Ecto neural progenitor cell (in vitro differentiated cells): ENCODE results near the gene SLC2A9.

Experiments used
- DNase-seq: peaks from one replicate; pipeline ENCODE4 v3.0.0-alpha.2; 2018; ENCODE audit warnings: low spot score

The SLC2A9 gene

GRCh38 chr4:10019521-10020051 lies 1.7 kb downstream of the SLC2A9 start:
- no peak for DNase-seq

- peak; percentile 94 for DNase-seq
These were observed 2.4 kb downstream of the SLC2A9 start for GRCh38 chr4:10018818-10019461.

- no peak for DNase-seq
These were observed 4.0 kb downstream of the SLC2A9 start for GRCh38 chr4:10017037-10017893.

GRCh38 chr4:10016169-10016568 lies 5.1 kb downstream of the SLC2A9 start:
- no peak for DNase-seq

- DNase-seq: peak; percentile 63
These were observed 6.0 kb downstream of the SLC2A9 start for GRCh38 chr4:10015140-10015753.

- peak; percentile 77 for DNase-seq
These were observed 7.6 kb downstream of the SLC2A9 start for GRCh38 chr4:10013722-10014121.

- no peak for DNase-seq
These were observed 9.4 kb downstream of the SLC2A9 start for GRCh38 chr4:10011885-10012284.

GRCh38 chr4:10011277-10011676 lies 10.0 kb downstream of the SLC2A9 start:
- DNase-seq: no peak

- DNase-seq: no peak
These were observed 11.3 kb downstream of the SLC2A9 start for GRCh38 chr4:10009861-10010500.

GRCh38 chr4:10008609-10009005 lies 12.7 kb downstream of the SLC2A9 start:
- no peak for DNase-seq

GRCh38 chr4:10007793-10008608 lies 13.3 kb downstream of the SLC2A9 start:
- DNase-seq: no peak

- DNase-seq: no peak
These were observed 13.9 kb downstream of the SLC2A9 start for GRCh38 chr4:10007436-10007740.

GRCh38 chr4:10006601-10007435 lies 14.5 kb downstream of the SLC2A9 start:
- no peak for DNase-seq

GRCh38 chr4:10006231-10006600 lies 15.1 kb downstream of the SLC2A9 start:
- no peak for DNase-seq

- no peak for DNase-seq
These were observed 15.7 kb downstream of the SLC2A9 start for GRCh38 chr4:10005632-10006031.

- DNase-seq: no peak
These were observed 17.6 kb downstream of the SLC2A9 start for GRCh38 chr4:10003666-10004065.

GRCh38 chr4:10002278-10002677 lies 19.0 kb downstream of the SLC2A9 start:
- DNase-seq: no peak

GRCh38 chr4:10001757-10002156 lies 19.5 kb downstream of the SLC2A9 start:
- DNase-seq: no peak

- DNase-seq: no peak
These were observed 21.2 kb downstream of the SLC2A9 start for GRCh38 chr4:9999956-10000561.

GRCh38 chr4:9997886-9998285 lies 23.4 kb downstream of the SLC2A9 start:
- DNase-seq: no peak
